Lung (tissue), 12 donors: ENCODE results near the gene OTUD4. TPM values are rescaled to one million over a fixed set of nuclear protein-coding genes. Genes with fewer than 3 reads are reported as not detected.

Experiments
- ATAC-seq: fragments of 200-7000 bp; cut with Tn5 transposase; one replicate; pipeline ENCODE4 v1.9.1; 2020; ENCODE audit warnings: moderate number of reproducible peaks; ENCODE audit not compliant: insufficient read depth, low FRiP score
- DNase-seq, 3 donors: peaks; one replicate each; pipeline ENCODE4 v3.0.0-alpha.2; 2013 to 2017
- H3K27ac ChIP-seq, 2 donors: one replicate each; pipeline ENCODE4 v1.5.1; 2013; ENCODE audit warnings: mild to moderate bottlenecking in 2 of 2, moderate library complexity in 2 of 2, control low read depth in 1 of 2, inconsistent platforms in 1 of 2, low read depth in 1 of 2, low read length in 1 of 2
- H3K27me3 ChIP-seq, 3 donors: one replicate each; pipeline ENCODE4 v1.5.1; 2013; ENCODE audit warnings: low read length in 2 of 3; ENCODE audit not compliant: control insufficient read depth in 3 of 3, insufficient read depth in 3 of 3
- H3K36me3 ChIP-seq, 4 donors: one replicate each; pipeline ENCODE4 v1.5.1; 2013; ENCODE audit warnings: low read length in 4 of 4, mild to moderate bottlenecking in 1 of 4, moderate library complexity in 1 of 4; ENCODE audit not compliant: control insufficient read depth in 4 of 4, insufficient read depth in 4 of 4
- H3K4me1 ChIP-seq, 5 donors: one replicate each; pipeline ENCODE4 v1.5.1; 2013; ENCODE audit warnings: low read length in 5 of 5, mild to moderate bottlenecking in 2 of 5, moderate library complexity in 1 of 5; ENCODE audit not compliant: control insufficient read depth in 5 of 5, insufficient read depth in 5 of 5
- H3K4me3 ChIP-seq: one replicate; pipeline ENCODE4 v1.5.1; 2013; ENCODE audit warnings: mild to moderate bottlenecking, control low read depth, moderate library complexity
- H3K9ac ChIP-seq, 2 donors: one replicate each; pipeline ENCODE4 v1.5.1; 2013; ENCODE audit warnings: low read length in 2 of 2, control low read depth in 1 of 2; ENCODE audit not compliant: insufficient read depth in 1 of 2
- H3K9me3 ChIP-seq, 4 donors: one replicate each; pipeline ENCODE4 v1.5.1; 2013; ENCODE audit warnings: low read length in 3 of 4, mild to moderate bottlenecking in 1 of 4, moderate library complexity in 1 of 4; ENCODE audit not compliant: control insufficient read depth in 4 of 4, insufficient read depth in 3 of 4
- CTCF ChIP-seq: IDR thresholded peaks from 2 replicates; pipeline ENCODE4 v1.5.1; 2012; ENCODE audit warnings: mild to moderate bottlenecking; ENCODE audit errors: control extremely low read depth, extremely low read depth
- WGBS, 2 donors: extraction: QIAGEN DNeasy Blood & Tissue Kit; methylation state at CpG; one replicate each; pipeline ENCODE4 v1.1.7; 2013; 5-methylcytosine and 5-hydroxymethylcytosine counted together
- polyA plus RNA-seq, 2 donors: library from polyadenylated mRNA; stranded (reverse); fragments of 200-250 nt; gene quantifications; one replicate each; pipeline ENCODE4 v1.2.1, GENCODE V29; 2013
- total RNA-seq, 2 donors: library from RNA; depleted of rRNA in 1 of 2; stranded (reverse); fragments of >200 nt in 1 of 2; gene quantifications; one replicate each; pipeline ENCODE4 v1.2.1, GENCODE V29; 2014 to 2021
- donor health status: control.
- donor health status: control.
- donor health status: Bipolar disorder and iron deficiency.
- donor health status: healthy.
- donor health status: DM: yes; HTN: yes; CAD: no.

Gene OTUD4
- total and polyA plus RNA-seq, 4 donors = 11.0 to 101 (median 24.0) TPM

GRCh38 chr4:145196747-145197146 lies 16.4 kb upstream of the OTUD4 start:
- ATAC-seq (no peak), DNase-seq (no peak)
- Histone ChIP-seq H3K27me3 (no peaks in the 10 kb centered on the region), H3K27ac (no peak overlapping the region), H3K4me1 (no peaks in the 10 kb centered on the region), H3K36me3 (no peaks in the 10 kb centered on the region), H3K4me3 (no peak overlapping the region), H3K9me3 (no peaks in the 10 kb centered on the region), H3K9ac (no peak overlapping the region)
- WGBS, 2 donors = 64 to 72% methylated on average over 3 of the region's 3 CpGs
- no peak for TF ChIP-seq CTCF

- ATAC-seq (no peak), DNase-seq (no peak)
- Histone ChIP-seq H3K9ac (no peak overlapping the region), H3K27ac (no peak overlapping the region), H3K4me3 (no peak overlapping the region), H3K36me3 (no peaks in the 10 kb centered on the region), H3K4me1 (no peaks in the 10 kb centered on the region), H3K27me3 (no peaks in the 10 kb centered on the region), H3K9me3 (no peaks in the 10 kb centered on the region)
- 74 to 86% methylated on average over 3 of the region's 3 CpGs for WGBS, 2 donors
- TF ChIP-seq CTCF = no peak
Observed at GRCh38 chr4:145195167-145195952, 15.0 kb upstream of the OTUD4 start.

GRCh38 chr4:145189981-145190380 lies 9.6 kb upstream of the OTUD4 start:
- Histone ChIP-seq H3K27ac (no peak overlapping the region), H3K4me3 (no peak overlapping the region), H3K27me3 (peaks cover 0 to 3% (median 0%) of the 10 kb centered on the region in 3 donors), H3K9me3 (no peaks in the 10 kb centered on the region), H3K36me3 (no peaks in the 10 kb centered on the region), H3K9ac (no peak overlapping the region), H3K4me1 (no peaks in the 10 kb centered on the region)
- ATAC-seq = no peak
- TF ChIP-seq CTCF = no peak
- no peak for DNase-seq
- 61 to 82% methylated on average over 3 of the region's 3 CpGs for WGBS, 2 donors
